ENCODE measurements around the gene NT5M. TPM values are rescaled to one million over a fixed set of nuclear protein-coding genes. Genes with fewer than 3 reads are reported as not detected.
"Not testable (repeated sequence)": the region's sequence is repeated elsewhere in the genome, so short reads cannot be mapped to it uniquely, and the experiment has no call there.

Gene NT5M
- total RNA-seq, 1 donor from 2014 or later = 0.93 TPM

GRCh38 chr17:17379197-17379991, 76.2 kb downstream of the NT5M start:
- H3K27me3 Mint-ChIP-seq = peaks cover 14% of the 10 kb centered on the region
- intact Hi-C loops (cut with micrococcal nuclease) = no loop called here
- H3K4me3 Mint-ChIP-seq = no peak overlapping the region
- TF ChIP-seq CTCF (IDR thresholded peaks at IDR 0.05) = no peak
- CTCF ChIA-PET = no interaction called here
- no peaks in the 10 kb centered on the region for H3K9me3 Mint-ChIP-seq
- no peaks in the 10 kb centered on the region for H3K4me1 Mint-ChIP-seq
- POLR2A ChIA-PET = no interaction called here
- DNase-seq (no peak), ATAC-seq (ENCODE audit: low read depth) (no peak)
- no peak overlapping the region for H3K27ac Mint-ChIP-seq
- no peaks in the 10 kb centered on the region for H3K36me3 Mint-ChIP-seq (ENCODE audit: low read depth)

GRCh38 chr17:17380145-17380925, 77.2 kb downstream of the NT5M start:
- Mint-ChIP-seq H3K27me3 (peaks cover 14% of the 10 kb centered on the region), H3K9me3 (no peaks in the 10 kb centered on the region), H3K36me3 (ENCODE audit: low read depth) (no peaks in the 10 kb centered on the region), H3K4me1 (no peaks in the 10 kb centered on the region), H3K27ac (no peak overlapping the region), H3K4me3 (no peak overlapping the region)
- POLR2A ChIA-PET = no interaction called here
- DNase-seq (no peak), ATAC-seq (ENCODE audit: low read depth) (no peak)
- intact Hi-C loops (cut with micrococcal nuclease) = no loop called here
- CTCF ChIA-PET = no interaction called here
- no peak for TF ChIP-seq CTCF (IDR thresholded peaks at IDR 0.05)

GRCh38 chr17:17381446-17382064, 78.4 kb downstream of the NT5M start:
- H3K4me3 Mint-ChIP-seq = no peak overlapping the region
- no peaks in the 10 kb centered on the region for H3K9me3 Mint-ChIP-seq
- peaks cover 14% of the 10 kb centered on the region for H3K27me3 Mint-ChIP-seq
- ATAC-seq (ENCODE audit: low read depth) (no peak), DNase-seq (no peak)
- H3K36me3 Mint-ChIP-seq (ENCODE audit: low read depth) = no peaks in the 10 kb centered on the region
- no peak overlapping the region for H3K27ac Mint-ChIP-seq
- no peaks in the 10 kb centered on the region for H3K4me1 Mint-ChIP-seq
- intact Hi-C loops (cut with micrococcal nuclease) = no loop called here
- no peak for TF ChIP-seq CTCF (IDR thresholded peaks at IDR 0.05)
- ChIA-PET CTCF (no interaction called here), POLR2A (no interaction called here)

- no peak for ATAC-seq (ENCODE audit: low read depth)
- H3K4me1 Mint-ChIP-seq = no peaks in the 10 kb centered on the region
- H3K9me3 Mint-ChIP-seq = no peaks in the 10 kb centered on the region
- H3K27ac Mint-ChIP-seq = no peak overlapping the region
- peaks cover 15% of the 10 kb centered on the region for H3K27me3 Mint-ChIP-seq
- ChIA-PET POLR2A (interaction anchor here (0.7 kb wide), 1 partner anchor 474 kb away, joined by 4 read pairs; no protein-coding TSS in a partner anchor), CTCF (no interaction called here)
- intact Hi-C loops (cut with micrococcal nuclease) = no loop called here
- TF ChIP-seq CTCF (IDR thresholded peaks at IDR 0.05) = no peak
- no peaks in the 10 kb centered on the region for H3K36me3 Mint-ChIP-seq (ENCODE audit: low read depth)
- no peak overlapping the region for H3K4me3 Mint-ChIP-seq
- DNase-seq = no peak
Measured at GRCh38 chr17:17382065-17382459, 78.9 kb downstream of the NT5M start.

GRCh38 chr17:17382971-17383370, 79.8 kb downstream of the NT5M start:
- Mint-ChIP-seq H3K4me1 (no peaks in the 10 kb centered on the region), H3K27me3 (peaks cover 15% of the 10 kb centered on the region), H3K9me3 (no peaks in the 10 kb centered on the region), H3K36me3 (ENCODE audit: low read depth) (no peaks in the 10 kb centered on the region), H3K27ac (no peak overlapping the region), H3K4me3 (no peak overlapping the region)
- CTCF ChIA-PET = no interaction called here
- intact Hi-C loops (cut with micrococcal nuclease) = no loop called here
- DNase-seq = no peak
- TF ChIP-seq CTCF (IDR thresholded peaks at IDR 0.05) = no peak
- POLR2A ChIA-PET = no interaction called here
- ATAC-seq (ENCODE audit: low read depth) = no peak

- H3K27ac Mint-ChIP-seq; intact Hi-C loops (cut with micrococcal nuclease); H3K4me3 Mint-ChIP-seq; POLR2A ChIA-PET; ATAC-seq (ENCODE audit: low read depth); DNase-seq; H3K9me3 Mint-ChIP-seq; H3K4me1 Mint-ChIP-seq; CTCF ChIA-PET; H3K36me3 Mint-ChIP-seq (ENCODE audit: low read depth): not testable (repeated sequence)
- peaks cover 15% of the 10 kb centered on the region for H3K27me3 Mint-ChIP-seq
Measured at GRCh38 chr17:17383431-17384290, 80.5 kb downstream of the NT5M start.

All from activated B cell treated with CpG ODN at 0.5 μM for 24 hours (primary cell).